IMR-90 (cell line): ENCODE data around the gene HERC3. TPM values are rescaled to one million over a fixed set of nuclear protein-coding genes. Genes with fewer than 3 reads are reported as not detected.

Source experiments
- ATAC-seq: fragments of 200-7000 bp; cut with Tn5 transposase; 2 replicates; pipeline ENCODE4 v1.9.1; 2020; ENCODE audit warnings: low read depth, mild to moderate bottlenecking, moderate library complexity
- BruUV-seq: library from RNA; stranded (reverse); fragments of 400-500 nt; replicated peaks from 2 replicates; lab custom pipeline; 2021; lab: Mats Ljungman, UMichigan
- CTCF ChIA-PET: fragments of 300-600 bp; formaldehyde crosslinking; extraction: SDS; loops from one replicate; lab custom pipeline; 2021; ENCODE audit warnings: antibody characterized with exemption; lab: Yijun Ruan, JAX
- POLR2A ChIA-PET: fragments of 300-600 bp; sonication (Branson Sonifier 250); formaldehyde crosslinking; loops from one replicate; lab custom pipeline; 2022; ENCODE audit warnings: antibody characterized with exemption; ENCODE audit not compliant: unreplicated experiment; lab: Charles Lee
- DNase-seq: peaks from one replicate; pipeline ENCODE4 v3.0.0; 2013
- H2AFZ ChIP-seq: replicated peaks from 2 replicates; pipeline ENCODE3; 2013; ENCODE audit warnings: low read length, mild to moderate bottlenecking; ENCODE audit not compliant: poor library complexity
- H2AK5ac ChIP-seq: 2 replicates; pipeline ENCODE4 v1.6.1; 2013; ENCODE audit warnings: low read depth, low read length, inconsistent platforms
- H2AK9ac ChIP-seq: replicated peaks from 2 replicates; pipeline ENCODE3; 2013; ENCODE audit warnings: mild to moderate bottlenecking, low read depth, low read length, moderate library complexity; ENCODE audit not compliant: poor library complexity
- H2BK120ac ChIP-seq: 2 replicates; pipeline ENCODE4 v1.6.1; 2013; ENCODE audit warnings: low read depth, low read length, inconsistent platforms
- H2BK15ac ChIP-seq: 3 replicates; pipeline ENCODE4 v1.6.1; 2013; ENCODE audit warnings: low read depth, low read length, inconsistent platforms
- H2BK20ac ChIP-seq: 2 replicates; pipeline ENCODE4 v1.6.1; 2013; ENCODE audit warnings: low read depth, mild to moderate bottlenecking, inconsistent platforms, low read length, moderate library complexity
- H2BK5ac ChIP-seq: 2 replicates; pipeline ENCODE4 v1.6.1; 2013; ENCODE audit warnings: mild to moderate bottlenecking, low read depth, low read length, inconsistent platforms; ENCODE audit not compliant: poor library complexity, severe bottlenecking
- H3K14ac ChIP-seq: replicated peaks from 2 replicates; pipeline ENCODE4 v1.6.1; 2013; ENCODE audit warnings: low read depth, low read length, inconsistent platforms
- H3K18ac ChIP-seq: 2 replicates; pipeline ENCODE4 v1.6.1; 2013; ENCODE audit warnings: low read depth, low read length, control low read depth
- H3K23ac ChIP-seq: 2 replicates; pipeline ENCODE4 v1.6.1; 2013; ENCODE audit warnings: low read depth, low read length, inconsistent platforms
- H3K27ac ChIP-seq: 2 replicates; pipeline ENCODE4 v1.5.1; 2013; ENCODE audit warnings: mild to moderate bottlenecking, control low read depth, low read length; ENCODE audit not compliant: insufficient read depth
- H3K27me3 ChIP-seq: 2 replicates; pipeline ENCODE4 v1.6.1; 2013; ENCODE audit warnings: low read length; ENCODE audit not compliant: control insufficient read depth, insufficient read depth
- H3K36me3 ChIP-seq: 2 replicates; pipeline ENCODE4 v1.6.1; 2013; ENCODE audit warnings: low read length, mixed read lengths; ENCODE audit not compliant: control insufficient read depth, insufficient read depth
- H3K4ac ChIP-seq: 2 replicates; pipeline ENCODE4 v1.6.1; 2013; ENCODE audit warnings: low read depth, low read length, inconsistent platforms
- H3K4me1 ChIP-seq: 2 replicates; pipeline ENCODE4 v1.6.1; 2013; ENCODE audit warnings: low read length, mixed read lengths; ENCODE audit not compliant: control insufficient read depth, insufficient read depth
- H3K4me2 ChIP-seq: 2 replicates; pipeline ENCODE4 v1.6.1; 2013; ENCODE audit warnings: low read depth, mild to moderate bottlenecking, control low read depth, low read length, moderate library complexity
- H3K4me3 ChIP-seq: 2 replicates; pipeline ENCODE4 v1.5.1; 2013; ENCODE audit warnings: low read depth, mild to moderate bottlenecking, control low read depth, low read length, moderate library complexity; ENCODE audit not compliant: insufficient read depth
- H3K56ac ChIP-seq: 2 replicates; pipeline ENCODE4 v1.6.1; 2013; ENCODE audit warnings: low read length, inconsistent platforms; ENCODE audit not compliant: insufficient read depth; ENCODE audit errors: extremely low read depth
- H3K79me1 ChIP-seq, 2 experiments: 2 replicates each; pipeline ENCODE4 v1.6.1; 2013; ENCODE audit warnings: low read length in 2 of 2, inconsistent platforms in 1 of 2, low read depth in 1 of 2
- H3K9ac ChIP-seq: 2 replicates; pipeline ENCODE4 v1.6.1; 2013; ENCODE audit warnings: low read depth, low read length, control low read depth
- H3K9me1 ChIP-seq: 2 replicates; pipeline ENCODE4 v1.6.1; 2013; ENCODE audit warnings: low read length, inconsistent platforms; ENCODE audit not compliant: insufficient read depth
- H3K9me3 ChIP-seq: 2 replicates; pipeline ENCODE4 v1.6.1; 2013; ENCODE audit warnings: low read length; ENCODE audit not compliant: control insufficient read depth, insufficient read depth
- H4K20me1 ChIP-seq: 2 replicates; pipeline ENCODE4 v1.6.1; 2013; ENCODE audit warnings: low read length, inconsistent platforms; ENCODE audit not compliant: insufficient read depth
- H4K5ac ChIP-seq: 2 replicates; pipeline ENCODE4 v1.6.1; 2013; ENCODE audit warnings: mild to moderate bottlenecking, low read depth, low read length, control low read depth
- H4K8ac ChIP-seq, 2 experiments: 2 replicates each; pipeline ENCODE4 v1.6.1; 2013; ENCODE audit warnings: low read depth in 2 of 2, low read length in 2 of 2, control low read depth in 1 of 2, inconsistent platforms in 1 of 2
- H4K91ac ChIP-seq: 2 replicates; pipeline ENCODE4 v1.6.1; 2013; ENCODE audit warnings: low read depth, low read length, inconsistent platforms; ENCODE audit not compliant: insufficient read depth
- NFE2L2 ChIP-seq: fragments of 150-350 bp; IDR thresholded peaks from 2 replicates; pipeline ENCODE4 v1.6.1; 2016; ENCODE audit warnings: low read depth, mild to moderate bottlenecking, low read length
- RFX5 ChIP-seq: IDR thresholded peaks from 2 replicates; pipeline ENCODE4 v1.8.0; 2012; ENCODE audit warnings: low read depth, mild to moderate bottlenecking, low read length, moderate library complexity
- WGBS, 2 experiments: methylation state at CpG; one replicate each; pipeline versions ENCODE4 v1.1.5 to v1.1.7; 2013; ENCODE audit warnings: missing lambda C conversion rate in 2 of 2; ENCODE audit not compliant: insufficient read length in 1 of 2; ENCODE audit errors: extremely low coverage in 2 of 2; 5-methylcytosine and 5-hydroxymethylcytosine counted together
- dilution Hi-C: fragments of 300-500 bp; cut with HindIII; formaldehyde crosslinking; loops from one replicate; pipeline ENCODE4 v1.14.3; 2018; ENCODE audit warnings: low sequenced_read_pairs; ENCODE audit not compliant: unreplicated experiment
- in situ Hi-C: fragments of 300-500 bp; cut with MboI; formaldehyde crosslinking; loops from 3 replicates; pipeline ENCODE4 v1.14.3; 2019; ENCODE audit warnings: low sequenced_read_pairs, inconsistent platforms, mixed read lengths
- intact Hi-C: fragments of 100-400 bp; cut with micrococcal nuclease; formaldehyde crosslinking; loops from 2 replicates; pipeline ENCODE4 v1.10.0; 2022
- polyA plus RNA-seq, 3 experiments: library from polyadenylated mRNA; depleted of rRNA; stranded (reverse); fragments of >200 nt; gene quantifications; 2 replicates each; pipeline ENCODE4 v1.2.3, GENCODE V29; 2012; ENCODE audit warnings: low replicate concordance in 1 of 3
- total RNA-seq: library from RNA; depleted of rRNA; stranded (reverse); fragments of >200 nt; gene quantifications from 2 replicates; pipeline ENCODE4 v1.2.3, GENCODE V29; 2012

The HERC3 gene
- total and polyA plus RNA-seq, 2 of the 4 experiments (the other 2 are of a cell fraction) = 8.9 to 9.5 TPM

DNA sequence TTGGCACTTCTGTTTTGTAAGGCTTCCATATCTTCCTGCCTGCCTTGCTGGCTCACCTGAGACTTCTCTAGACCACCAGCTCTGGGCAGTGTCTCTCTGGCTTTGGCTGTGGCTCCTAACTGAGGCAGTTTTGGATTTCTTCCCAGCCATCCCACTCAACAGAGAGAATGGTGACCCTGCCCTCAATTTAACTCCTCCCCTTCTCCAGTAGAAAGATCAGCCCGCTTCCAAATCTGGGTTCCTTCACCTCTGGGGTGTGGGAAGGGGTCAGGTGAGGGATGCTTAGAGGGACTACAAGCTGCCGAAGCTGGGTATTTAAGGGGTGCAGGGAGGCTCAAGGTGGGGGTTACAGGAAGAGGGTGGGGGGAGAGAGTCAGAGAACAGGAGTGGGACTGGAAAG lies 81.6 kb downstream of the HERC3 start:
- Histone ChIP-seq H3K4me2 (no peak overlapping the region), H2AFZ (no peak overlapping the region), H3K27ac (no peak overlapping the region), H2AK5ac (no peak overlapping the region), H2AK9ac (no peak overlapping the region), H3K4ac (no peak overlapping the region), H3K9ac (no peak overlapping the region), H2BK5ac (no peak overlapping the region), H4K91ac (no peak overlapping the region), H3K9me1 (peaks cover 2% of the 10 kb centered on the region; the same call in 1 of the 2 replicates), H3K56ac (no peak overlapping the region), H3K36me3 (peaks cover 4% of the 10 kb centered on the region), H4K8ac (no peak overlapping the region), H3K14ac (no peak overlapping the region), H3K27me3 (no peaks in the 10 kb centered on the region), H3K9me3 (no peaks in the 10 kb centered on the region), H2BK20ac (no peak overlapping the region), H3K18ac (no peak overlapping the region; the same call in 1 of the 2 replicates), H3K79me1 (no peaks in the 10 kb centered on the region; a peak in 1 of 4 replicates), H4K20me1 (no peaks in the 10 kb centered on the region), H2BK15ac (no peak overlapping the region), H2BK120ac (no peak overlapping the region), H3K4me1 (no peaks in the 10 kb centered on the region; the same call in 1 of the 2 replicates), H3K4me3 (no peak overlapping the region), H3K23ac (no peak overlapping the region), H4K5ac (no peak overlapping the region)
- ChIA-PET POLR2A (no interaction called here), CTCF (interaction anchor here (0.9 kb wide), 1 partner anchor 10 kb away, joined by 4 read pairs; no protein-coding TSS in a partner anchor)
- TF ChIP-seq RFX5 (no peak), NFE2L2 (no peak)
- in situ Hi-C loops (no loop called here), intact Hi-C loops (no loop called here), dilution Hi-C loops (no loop called here)
- no peak for ATAC-seq
- BruUV-seq = no TSS peak
- no CpG with 5 or more reads among the region's 2 CpGs for WGBS, 2 experiments
- DNase-seq = no peak
